ENCODE data around the gene ZBTB7A.

ZBTB7A gene

GRCh38 chr19:4099041-4099764 lies 32.5 kb upstream of the ZBTB7A start:
- in situ Hi-C loops (cut with HindIII; ENCODE audit: low sequenced_read_pairs), result no loop called here
- no peak for TF ChIP-seq CTCF (IDR thresholded peaks at IDR 0.05; ENCODE audit: low read depth, low read length, missing control alignments)
- H3K4me3 ChIP-seq (ENCODE audit: low read depth, low read length), result no peak overlapping the region
- DNase-seq (ENCODE audit: low read depth), result no peak

- DNase-seq (ENCODE audit: low read depth), result no peak
- no peak for TF ChIP-seq CTCF (IDR thresholded peaks at IDR 0.05; ENCODE audit: low read depth, low read length, missing control alignments)
- no peak overlapping the region for H3K4me3 ChIP-seq (ENCODE audit: low read depth, low read length)
- in situ Hi-C loops (cut with HindIII; ENCODE audit: low sequenced_read_pairs), result no loop called here
Observed at GRCh38 chr19:4098493-4098892, 31.8 kb upstream of the ZBTB7A start.

GRCh38 chr19:4097501-4097900 lies 30.8 kb upstream of the ZBTB7A start:
- DNase-seq (ENCODE audit: low read depth), result no peak
- in situ Hi-C loops (cut with HindIII; ENCODE audit: low sequenced_read_pairs), result no loop called here
- no peak overlapping the region for H3K4me3 ChIP-seq (ENCODE audit: low read depth, low read length)
- TF ChIP-seq CTCF (IDR thresholded peaks at IDR 0.05; ENCODE audit: low read depth, low read length, missing control alignments), result no peak

GRCh38 chr19:4096049-4096892 lies 29.6 kb upstream of the ZBTB7A start:
- no peak overlapping the region for H3K4me3 ChIP-seq (ENCODE audit: low read depth, low read length)
- DNase-seq (ENCODE audit: low read depth), result no peak
- in situ Hi-C loops (cut with HindIII; ENCODE audit: low sequenced_read_pairs), result no loop called here
- no peak for TF ChIP-seq CTCF (IDR thresholded peaks at IDR 0.05; ENCODE audit: low read depth, low read length, missing control alignments)

GRCh38 chr19:4095488-4095844 lies 28.8 kb upstream of the ZBTB7A start:
- in situ Hi-C loops (cut with HindIII; ENCODE audit: low sequenced_read_pairs), result no loop called here
- TF ChIP-seq CTCF (IDR thresholded peaks at IDR 0.05; ENCODE audit: low read depth, low read length, missing control alignments), result no peak
- no peak overlapping the region for H3K4me3 ChIP-seq (ENCODE audit: low read depth, low read length)

GRCh38 chr19:4094761-4095487 lies 28.2 kb upstream of the ZBTB7A start:
- TF ChIP-seq CTCF (IDR thresholded peaks at IDR 0.05; ENCODE audit: low read depth, low read length, missing control alignments), result no peak
- in situ Hi-C loops (cut with HindIII; ENCODE audit: low sequenced_read_pairs), result no loop called here
- H3K4me3 ChIP-seq (ENCODE audit: low read depth, low read length), result no peak overlapping the region
- no peak for DNase-seq (ENCODE audit: low read depth)

More at GRCh38 chr19:4095488-4095844, 28.8 kb upstream of the ZBTB7A start:
- no peak for DNase-seq (ENCODE audit: low read depth)
